Activated CD8-positive, alpha-beta T cell treated with anti-CD3 and anti-CD28 coated beads for 36 hours (primary cell): ENCODE results near the gene SUMF2. TPM values are rescaled to one million over a fixed set of nuclear protein-coding genes. Genes with fewer than 3 reads are reported as not detected.
"Not testable (repeated sequence)": the region's sequence is repeated elsewhere in the genome, so short reads cannot be mapped to it uniquely, and the experiment has no call there.

Experiments used
- ATAC-seq: fragments of 200-7000 bp; cut with Tn5 transposase; one replicate; pipeline ENCODE4 v1.10.0; 2021; ENCODE audit warnings: mild to moderate bottlenecking, moderate library complexity
- CTCF ChIA-PET: fragments of 350-600 bp; sonication (Branson Sonifier 250); formaldehyde crosslinking; loops from one replicate; lab custom pipeline; 2021; ENCODE audit warnings: antibody characterized with exemption; lab: Charles Lee
- POLR2A ChIA-PET: fragments of 350-600 bp; sonication (Branson Sonifier 250); formaldehyde crosslinking; loops from one replicate; lab custom pipeline; 2021; ENCODE audit warnings: antibody characterized with exemption; lab: Charles Lee
- DNase-seq: peaks from one replicate; pipeline ENCODE4 v3.0.0-alpha.2; 2020
- H3K27ac Mint-ChIP-seq: one replicate; pipeline ENCODE4 v1.8.0; 2021; ENCODE audit warnings: mild to moderate bottlenecking, mixed read lengths
- H3K27me3 Mint-ChIP-seq: one replicate; pipeline ENCODE4 v1.8.0; 2021; ENCODE audit warnings: mixed read lengths
- H3K36me3 Mint-ChIP-seq: one replicate; pipeline ENCODE4 v1.8.0; 2021; ENCODE audit warnings: low read depth, mixed read lengths
- H3K4me1 Mint-ChIP-seq: one replicate; pipeline ENCODE4 v1.8.0; 2021; ENCODE audit warnings: low read depth, mixed read lengths
- H3K4me3 Mint-ChIP-seq: one replicate; pipeline ENCODE4 v1.8.0; 2021; ENCODE audit warnings: mild to moderate bottlenecking, moderate library complexity, mixed read lengths
- H3K9me3 Mint-ChIP-seq: one replicate; pipeline ENCODE4 v1.8.0; 2021; ENCODE audit warnings: mixed read lengths
- intact Hi-C: fragments of 100-400 bp; cut with micrococcal nuclease; formaldehyde crosslinking; loops from one replicate; pipeline ENCODE4 v1.10.0; 2022
- total RNA-seq, 2 experiments: library from RNA; stranded (reverse); gene quantifications; one replicate each; pipeline ENCODE4 v1.2.3, GENCODE V29; 2021
- TF ChIP-seq, protein P1 (sequence below): fragments of 200-600 bp; IDR thresholded peaks from one replicate; pipeline ENCODE4 v1.8.0; 2022; ENCODE audit warnings: antibody characterized with exemption, mild to moderate bottlenecking

The SUMF2 gene
- total RNA-seq, 2 experiments from 2014 or later = 140 to 141 TPM

DNA sequence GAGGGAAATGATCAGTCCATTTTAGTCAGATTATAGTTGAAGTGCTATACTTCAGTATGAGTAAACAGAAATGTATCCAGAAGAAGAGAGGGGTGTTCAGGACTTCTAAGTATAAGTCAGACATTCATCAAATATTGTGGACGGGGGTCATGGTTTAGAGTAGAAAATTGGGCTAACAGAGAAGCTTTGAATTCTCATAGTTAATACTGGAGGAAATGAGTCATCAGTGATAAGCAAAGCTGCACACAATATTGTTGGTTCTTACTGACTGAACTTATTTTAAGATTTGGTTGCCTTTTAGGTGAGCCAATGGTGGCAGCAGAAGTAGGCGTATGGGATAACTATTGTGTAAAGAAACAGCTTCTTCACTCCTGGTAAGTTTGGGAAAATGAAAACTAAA lies 1.7 kb upstream of the SUMF2 start:
- DNase-seq (peak; percentile 16), ATAC-seq (peak; percentile 18)
- ChIA-PET CTCF (interaction anchor here (1.3 to 4.8 kb wide), 3 partner anchors 8 to 12 kb away, joined by 5 to 47 read pairs (median 7); partner anchors contain the start of genes CCT6A and PSPH), POLR2A (interaction anchor here (1.2 to 2.1 kb wide), 3 partner anchors 9 to 12 kb away, joined by 4 to 8 read pairs (median 7); partner anchors contain the start of genes CCT6A and PSPH)
- intact Hi-C loops = no loop called here
- Mint-ChIP-seq H3K27ac (peak overlapping the region; percentile 91), H3K36me3 (peaks cover 60% of the 10 kb centered on the region), H3K4me3 (peak overlapping the region; percentile 22), H3K9me3 (no peaks in the 10 kb centered on the region), H3K27me3 (no peaks in the 10 kb centered on the region), H3K4me1 (peaks cover 50% of the 10 kb centered on the region)
- TF ChIP-seq, protein P1, sequence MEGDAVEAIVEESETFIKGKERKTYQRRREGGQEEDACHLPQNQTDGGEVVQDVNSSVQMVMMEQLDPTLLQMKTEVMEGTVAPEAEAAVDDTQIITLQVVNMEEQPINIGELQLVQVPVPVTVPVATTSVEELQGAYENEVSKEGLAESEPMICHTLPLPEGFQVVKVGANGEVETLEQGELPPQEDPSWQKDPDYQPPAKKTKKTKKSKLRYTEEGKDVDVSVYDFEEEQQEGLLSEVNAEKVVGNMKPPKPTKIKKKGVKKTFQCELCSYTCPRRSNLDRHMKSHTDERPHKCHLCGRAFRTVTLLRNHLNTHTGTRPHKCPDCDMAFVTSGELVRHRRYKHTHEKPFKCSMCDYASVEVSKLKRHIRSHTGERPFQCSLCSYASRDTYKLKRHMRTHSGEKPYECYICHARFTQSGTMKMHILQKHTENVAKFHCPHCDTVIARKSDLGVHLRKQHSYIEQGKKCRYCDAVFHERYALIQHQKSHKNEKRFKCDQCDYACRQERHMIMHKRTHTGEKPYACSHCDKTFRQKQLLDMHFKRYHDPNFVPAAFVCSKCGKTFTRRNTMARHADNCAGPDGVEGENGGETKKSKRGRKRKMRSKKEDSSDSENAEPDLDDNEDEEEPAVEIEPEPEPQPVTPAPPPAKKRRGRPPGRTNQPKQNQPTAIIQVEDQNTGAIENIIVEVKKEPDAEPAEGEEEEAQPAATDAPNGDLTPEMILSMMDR = no peak

DNA sequence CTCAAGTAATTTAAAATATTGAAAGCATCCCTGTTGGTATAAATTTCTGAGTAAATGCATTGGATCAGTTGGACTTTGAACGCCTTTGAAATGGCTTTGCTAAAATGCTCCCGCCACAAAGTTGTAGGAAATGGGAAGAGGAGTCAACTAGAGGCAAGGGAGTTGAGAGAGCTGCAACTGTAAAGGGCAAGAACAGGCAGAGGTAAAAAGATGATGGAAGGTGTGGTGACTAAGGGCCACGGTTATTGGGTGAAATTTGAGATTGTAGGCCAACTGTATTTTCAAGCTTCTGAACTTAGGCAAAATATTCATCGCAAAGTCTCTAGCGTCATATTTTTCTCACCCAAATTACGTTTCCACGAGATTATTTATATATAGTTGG lies 595 bp upstream of the SUMF2 start:
- no peak for ATAC-seq
- H3K9me3 Mint-ChIP-seq = no peaks in the 10 kb centered on the region
- peaks cover 44% of the 10 kb centered on the region for H3K4me1 Mint-ChIP-seq
- H3K4me3 Mint-ChIP-seq = peak overlapping the region; percentile 86
- no peak for DNase-seq
- no peaks in the 10 kb centered on the region for H3K27me3 Mint-ChIP-seq
- POLR2A ChIA-PET = interaction anchor here (1.1 to 2.3 kb wide), 7 partner anchors 10 to 34 kb away, joined by 3 to 18 read pairs (median 7); partner anchors contain the start of genes CCT6A and PSPH
- H3K27ac Mint-ChIP-seq = peak overlapping the region; percentile 95
- intact Hi-C loops = no loop called here
- TF ChIP-seq, protein P1 = no peak
- CTCF ChIA-PET = interaction anchor here (1.1 to 4.8 kb wide), 4 partner anchors 10 to 12 kb away, joined by 4 to 47 read pairs (median 6); partner anchors contain the start of genes CCT6A and PSPH
- peaks cover 53% of the 10 kb centered on the region for H3K36me3 Mint-ChIP-seq

DNA sequence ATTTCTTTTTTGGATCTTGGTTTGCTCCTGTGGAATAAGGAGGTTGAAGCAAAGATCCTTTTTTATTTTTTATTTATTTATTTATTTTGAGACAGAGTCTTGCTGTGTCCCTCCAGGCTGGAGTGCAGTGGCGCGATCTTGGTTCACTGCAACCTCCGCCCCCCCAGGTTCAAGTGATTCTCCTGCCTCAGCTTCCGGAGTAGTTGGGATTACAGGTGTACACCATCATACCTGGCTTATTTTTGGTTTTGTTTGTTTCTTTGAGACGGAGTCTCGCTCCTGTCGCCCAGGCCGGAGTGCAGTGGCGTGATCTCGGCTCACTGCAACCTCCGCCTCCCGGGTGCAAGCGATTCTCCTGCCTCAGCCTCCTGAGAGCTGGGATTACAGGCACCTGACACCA lies 2.3 kb downstream of the SUMF2 start:
- H3K27ac Mint-ChIP-seq, H3K27me3 Mint-ChIP-seq, H3K4me3 Mint-ChIP-seq, intact Hi-C loops, DNase-seq, ATAC-seq, H3K9me3 Mint-ChIP-seq: not testable (repeated sequence)
- peaks cover 45% of the 10 kb centered on the region for H3K36me3 Mint-ChIP-seq
- H3K4me1 Mint-ChIP-seq = peaks cover 28% of the 10 kb centered on the region
- ChIA-PET POLR2A (interaction anchor here (1.2 kb wide), 2 partner anchors 21 to 26 kb away, joined by 3 read pairs; partner anchors contain the start of gene PHKG1), CTCF (interaction anchor here (4.8 kb wide), 1 partner anchor 8 kb away, joined by 47 read pairs; no protein-coding TSS in a partner anchor)

DNA sequence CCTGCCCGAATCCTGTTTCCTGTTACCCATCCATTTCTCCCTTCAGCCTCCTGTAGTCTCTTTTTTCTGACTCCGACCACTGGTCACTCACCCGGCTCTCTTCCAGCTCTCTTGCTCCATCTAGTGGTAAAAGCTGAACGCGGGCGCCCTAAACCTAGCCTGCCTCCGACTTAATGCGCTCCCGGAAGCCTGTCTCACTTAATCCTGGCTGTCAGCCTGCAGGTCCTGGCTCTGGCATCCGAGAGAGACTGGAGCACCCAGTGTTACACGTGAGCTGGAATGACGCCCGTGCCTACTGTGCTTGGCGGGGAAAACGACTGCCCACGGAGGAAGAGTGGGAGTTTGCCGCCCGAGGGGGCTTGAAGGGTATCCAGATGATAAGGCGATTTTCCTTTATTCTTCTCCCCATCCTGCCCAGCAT lies 10.3 kb downstream of the SUMF2 start:
- intact Hi-C loops = loop anchor here (2.0 to 5.0 kb wide), 2 partner anchors 70 to 432 kb away; no protein-coding TSS in a partner anchor
- Mint-ChIP-seq H3K36me3 (peaks cover 31% of the 10 kb centered on the region), H3K4me3 (no peak overlapping the region), H3K27ac (peak overlapping the region; percentile 7), H3K9me3 (no peaks in the 10 kb centered on the region), H3K27me3 (no peaks in the 10 kb centered on the region), H3K4me1 (peaks cover 8% of the 10 kb centered on the region)
- CTCF ChIA-PET = interaction anchor here (0.6 to 5.0 kb wide), 23 partner anchors 10 to 433 kb away, joined by 3 to 47 read pairs (median 5); partner anchors contain the start of genes CCT6A, CHCHD2, PSPH and SUMF2
- ATAC-seq (peak; percentile 85), DNase-seq (peak; percentile 69)
- TF ChIP-seq, protein P1 = peak; percentile 75
- POLR2A ChIA-PET = interaction anchor here (0.5 to 1.7 kb wide), 5 partner anchors 9 to 104 kb away, joined by 3 to 9 read pairs (median 4); no protein-coding TSS in a partner anchor

DNA sequence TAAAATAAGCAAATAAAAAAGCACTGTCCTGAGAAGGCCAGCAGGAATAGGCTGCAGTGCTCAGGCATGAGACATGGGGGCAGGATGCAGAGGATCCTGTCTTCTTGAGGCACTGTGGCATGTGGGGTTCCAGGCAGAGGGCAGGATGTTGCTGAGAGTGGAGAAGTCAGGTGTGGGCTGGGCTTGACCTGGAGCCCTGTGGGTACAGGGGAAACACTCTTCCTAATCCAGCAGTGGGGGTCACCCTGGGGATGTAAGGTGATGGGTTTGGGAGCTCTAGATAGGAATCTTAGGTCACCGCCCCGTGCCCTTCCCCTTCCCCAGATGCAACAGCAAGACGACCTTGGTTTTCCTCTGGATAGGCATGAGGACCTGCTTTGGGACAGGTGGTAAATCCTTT lies 13.6 kb downstream of the SUMF2 start:
- POLR2A ChIA-PET = interaction anchor here (1.2 to 1.6 kb wide), 3 partner anchors 9 to 13 kb away, joined by 3 to 7 read pairs (median 5); partner anchors contain the start of gene SUMF2
- H3K27me3 Mint-ChIP-seq = no peaks in the 10 kb centered on the region
- H3K4me3 Mint-ChIP-seq = no peak overlapping the region
- peaks cover 32% of the 10 kb centered on the region for H3K36me3 Mint-ChIP-seq
- intact Hi-C loops = no loop called here
- ATAC-seq (no peak), DNase-seq (no peak)
- CTCF ChIA-PET = no interaction called here
- no peaks in the 10 kb centered on the region for H3K9me3 Mint-ChIP-seq
- TF ChIP-seq, protein P1 = no peak
- peaks cover 8% of the 10 kb centered on the region for H3K4me1 Mint-ChIP-seq
- H3K27ac Mint-ChIP-seq = no peak overlapping the region
